Colonic mucosa (tissue), 4 donors: Measurements from ENCODE around the gene MAP3K10. TPM values are rescaled to one million over a fixed set of nuclear protein-coding genes. Genes with fewer than 3 reads are reported as not detected.

Experiments
- DNase-seq: peaks from one replicate; pipeline ENCODE4 v3.0.0-alpha.2; 2020
- H3K27ac ChIP-seq: fragments of 200-600 bp; one replicate; pipeline ENCODE4 v1.8.0; 2021
- H3K27me3 ChIP-seq: fragments of 200-600 bp; one replicate; pipeline ENCODE4 v1.8.0; 2021
- H3K36me3 ChIP-seq: fragments of 200-600 bp; one replicate; pipeline ENCODE4 v1.8.0; 2021
- H3K4me1 ChIP-seq: fragments of 200-600 bp; one replicate; pipeline ENCODE4 v1.8.0; 2021; ENCODE audit warnings: mild to moderate bottlenecking
- H3K4me3 ChIP-seq: fragments of 200-600 bp; one replicate; pipeline ENCODE4 v1.8.0; 2021
- H3K9ac ChIP-seq, 2 donors: one replicate each; pipeline ENCODE4 v1.7.0; 2013; ENCODE audit warnings: control low read depth in 2 of 2, low read depth in 2 of 2, low read length in 2 of 2
- H3K9me3 ChIP-seq: fragments of 200-600 bp; one replicate; pipeline ENCODE4 v1.8.0; 2021
- intact Hi-C: fragments of 100-400 bp; cut with DNase I; formaldehyde crosslinking; loops from one replicate; pipeline ENCODE4 v1.14.1; 2022
- total RNA-seq, 2 donors: library from RNA; stranded (reverse); fragmentation: NEBNext Ultra II Directional in 1 of 2; extraction: Animal tissue kit (Norgen Biotek cat#: 25700) in 1 of 2; gene quantifications; one replicate each; pipeline ENCODE4 v1.2.1, GENCODE V29; 2021
- TF ChIP-seq, protein P1 (sequence below): fragments of 200-600 bp; IDR thresholded peaks from one replicate; pipeline ENCODE4 v1.8.0; 2022; ENCODE audit warnings: antibody characterized with exemption, mild to moderate bottlenecking
- donor health status: healthy.
- donor health status: DM: no; HTN: no; CAD: no.
- donor health status: DM: no; HTN: no; CAD: no.

Gene MAP3K10
- total RNA-seq, 2 donors from 2014 or later = 9.1 to 10.9 TPM

DNA sequence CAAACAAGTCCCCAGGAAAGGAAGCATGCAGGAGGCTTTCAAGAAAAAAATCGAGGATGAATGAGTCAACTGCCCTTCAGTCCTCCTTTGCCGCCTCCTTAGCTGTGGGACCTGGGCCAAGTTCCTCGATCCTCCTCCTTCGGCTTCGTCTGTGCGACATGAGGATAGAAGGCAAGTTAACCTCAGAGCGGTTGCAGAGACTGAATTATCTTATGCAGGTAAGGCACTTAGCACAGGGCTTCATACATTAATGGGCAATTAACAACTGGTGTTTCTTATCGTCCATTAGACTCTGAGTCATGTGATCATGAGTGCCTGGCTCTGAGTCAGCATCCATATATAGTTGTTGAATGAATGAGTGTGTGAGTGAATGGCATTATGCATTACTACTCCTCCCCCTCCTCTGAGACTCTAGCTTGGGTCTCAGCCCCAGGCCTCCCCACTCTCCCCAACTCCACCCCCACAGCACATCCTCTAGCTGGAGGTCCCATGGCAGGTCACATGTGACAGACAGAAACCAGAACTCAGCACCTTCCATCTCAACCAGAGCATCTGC lies 28.6 kb downstream of the MAP3K10 start:
- H3K9ac ChIP-seq = no peak overlapping the region
- peaks cover 35% of the 10 kb centered on the region for H3K27me3 ChIP-seq
- no peak overlapping the region for H3K4me3 ChIP-seq
- no peak for DNase-seq
- TF ChIP-seq, protein P1, sequence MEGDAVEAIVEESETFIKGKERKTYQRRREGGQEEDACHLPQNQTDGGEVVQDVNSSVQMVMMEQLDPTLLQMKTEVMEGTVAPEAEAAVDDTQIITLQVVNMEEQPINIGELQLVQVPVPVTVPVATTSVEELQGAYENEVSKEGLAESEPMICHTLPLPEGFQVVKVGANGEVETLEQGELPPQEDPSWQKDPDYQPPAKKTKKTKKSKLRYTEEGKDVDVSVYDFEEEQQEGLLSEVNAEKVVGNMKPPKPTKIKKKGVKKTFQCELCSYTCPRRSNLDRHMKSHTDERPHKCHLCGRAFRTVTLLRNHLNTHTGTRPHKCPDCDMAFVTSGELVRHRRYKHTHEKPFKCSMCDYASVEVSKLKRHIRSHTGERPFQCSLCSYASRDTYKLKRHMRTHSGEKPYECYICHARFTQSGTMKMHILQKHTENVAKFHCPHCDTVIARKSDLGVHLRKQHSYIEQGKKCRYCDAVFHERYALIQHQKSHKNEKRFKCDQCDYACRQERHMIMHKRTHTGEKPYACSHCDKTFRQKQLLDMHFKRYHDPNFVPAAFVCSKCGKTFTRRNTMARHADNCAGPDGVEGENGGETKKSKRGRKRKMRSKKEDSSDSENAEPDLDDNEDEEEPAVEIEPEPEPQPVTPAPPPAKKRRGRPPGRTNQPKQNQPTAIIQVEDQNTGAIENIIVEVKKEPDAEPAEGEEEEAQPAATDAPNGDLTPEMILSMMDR = no peak
- H3K4me1 ChIP-seq = no peaks in the 10 kb centered on the region
- H3K27ac ChIP-seq = no peak overlapping the region
- no peaks in the 10 kb centered on the region for H3K36me3 ChIP-seq
- no peaks in the 10 kb centered on the region for H3K9me3 ChIP-seq
- intact Hi-C loops = loop anchor here (5.0 kb wide), 1 partner anchor 82 kb away; no protein-coding TSS in a partner anchor

GRCh38 chr19:40220674-40221073 lies 29.4 kb downstream of the MAP3K10 start:
- DNase-seq = no peak
- Histone ChIP-seq H3K4me1 (no peaks in the 10 kb centered on the region), H3K27me3 (peaks cover 44% of the 10 kb centered on the region), H3K4me3 (no peak overlapping the region), H3K27ac (no peak overlapping the region), H3K36me3 (no peaks in the 10 kb centered on the region), H3K9me3 (no peaks in the 10 kb centered on the region), H3K9ac (no peak overlapping the region)
- TF ChIP-seq, protein P1 = no peak
- intact Hi-C loops = loop anchor here (5.0 kb wide), 1 partner anchor 83 kb away; no protein-coding TSS in a partner anchor

DNA sequence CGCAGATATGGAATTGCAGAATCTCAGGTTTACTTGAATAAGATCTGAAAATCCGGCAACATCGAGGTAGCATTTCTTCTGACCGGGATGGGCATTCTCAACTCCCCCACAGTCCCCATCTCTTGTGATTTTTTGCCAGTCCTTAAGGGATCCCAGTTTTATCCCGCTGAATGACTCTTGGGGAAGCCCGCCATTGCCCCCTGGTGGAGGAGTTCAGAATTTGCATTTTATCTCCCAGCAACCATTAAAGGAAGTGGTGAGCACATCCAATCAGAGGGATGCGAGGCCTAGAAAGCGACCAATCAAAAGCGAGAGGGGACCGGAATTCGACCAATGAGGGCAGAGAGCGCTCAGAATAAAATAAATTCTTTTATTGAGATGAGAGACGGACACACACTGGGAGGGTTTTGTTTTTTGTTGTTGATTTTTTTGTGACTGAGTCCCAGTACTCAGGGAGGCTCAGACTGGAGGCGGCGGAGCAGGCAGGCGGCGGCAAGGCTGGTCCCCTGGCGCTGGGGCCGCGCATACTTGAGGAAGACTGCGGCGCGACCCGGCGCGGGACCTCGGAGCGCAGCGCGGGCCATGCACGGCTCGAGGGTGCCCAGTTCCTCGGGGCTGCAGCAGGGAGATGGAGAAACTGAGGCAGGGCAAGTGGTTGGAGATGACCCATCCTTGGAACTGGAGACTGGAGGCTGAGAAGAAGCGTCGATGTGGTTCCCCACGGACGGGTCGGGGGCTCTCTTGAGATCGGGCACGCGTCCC lies 30.8 kb downstream of the MAP3K10 start:
- Histone ChIP-seq H3K4me1 (peaks cover 10% of the 10 kb centered on the region), H3K9me3 (no peaks in the 10 kb centered on the region), H3K27ac (no peak overlapping the region), H3K36me3 (no peaks in the 10 kb centered on the region), H3K9ac (no peak overlapping the region), H3K4me3 (no peak overlapping the region), H3K27me3 (peaks cover 53% of the 10 kb centered on the region)
- TF ChIP-seq, protein P1 = peak; percentile 88
- DNase-seq = peak; percentile 78
- intact Hi-C loops = loop anchor here (5.0 kb wide), 1 partner anchor 85 kb away; no protein-coding TSS in a partner anchor

GRCh38 chr19:40223135-40223822 lies 32.1 kb downstream of the MAP3K10 start:
- TF ChIP-seq, protein P1 = no peak
- H3K27me3 ChIP-seq = peaks cover 50% of the 10 kb centered on the region
- no peak overlapping the region for H3K27ac ChIP-seq
- intact Hi-C loops = loop anchor here (5.0 kb wide), 1 partner anchor 86 kb away; no protein-coding TSS in a partner anchor
- H3K9me3 ChIP-seq = no peaks in the 10 kb centered on the region
- peak; percentile 76 for DNase-seq
- no peak overlapping the region for H3K9ac ChIP-seq
- H3K36me3 ChIP-seq = no peaks in the 10 kb centered on the region
- peaks cover 10% of the 10 kb centered on the region for H3K4me1 ChIP-seq
- H3K4me3 ChIP-seq = no peak overlapping the region

DNA sequence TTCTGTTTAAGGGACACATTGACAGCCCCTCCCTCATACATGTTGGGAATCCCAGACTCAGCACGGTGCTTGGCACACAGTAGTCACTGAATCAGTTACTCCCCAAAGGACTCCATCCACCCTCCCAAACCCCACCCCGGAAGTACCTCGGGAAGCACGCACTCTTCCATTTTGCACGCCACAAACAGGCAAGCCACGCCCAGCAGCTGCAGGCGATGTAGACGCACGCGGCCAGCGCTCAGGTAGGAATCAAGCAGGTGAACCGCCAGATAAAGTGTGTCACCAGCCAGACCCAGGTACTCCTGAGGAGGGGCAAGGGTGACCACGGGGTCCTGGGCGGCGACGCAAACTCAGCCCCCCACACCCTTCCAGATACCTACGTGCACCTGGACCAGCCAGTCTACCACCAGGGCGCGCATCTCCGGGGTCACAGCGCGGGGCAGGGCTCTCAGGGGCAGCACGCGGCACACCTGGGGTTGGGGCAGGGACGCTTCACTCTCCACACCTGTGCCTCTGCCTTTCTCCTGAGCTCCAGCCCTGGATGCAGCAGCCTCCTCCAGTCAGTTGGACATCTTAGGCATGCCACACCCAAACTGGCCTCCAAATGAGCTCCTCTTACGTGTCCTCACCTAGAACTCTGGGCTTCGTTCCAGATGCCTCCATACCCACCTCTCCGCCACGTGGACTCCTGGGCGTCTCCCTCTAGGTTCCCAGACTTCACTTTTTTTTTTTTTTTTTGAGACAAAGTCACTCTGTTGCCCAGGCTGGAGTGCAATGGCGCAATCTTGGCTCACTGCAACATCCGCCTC lies 33.3 kb downstream of the MAP3K10 start:
- intact Hi-C loops = loop anchor here (5.0 kb wide), 1 partner anchor 87 kb away; no protein-coding TSS in a partner anchor
- DNase-seq = no peak

More for the DNA sequence above, 33.3 kb downstream of the MAP3K10 start:
- no peaks in the 10 kb centered on the region for H3K9me3 ChIP-seq
- H3K4me1 ChIP-seq = peaks cover 10% of the 10 kb centered on the region
- H3K27me3 ChIP-seq = peaks cover 44% of the 10 kb centered on the region
- no peak overlapping the region for H3K9ac ChIP-seq
- H3K27ac ChIP-seq = no peak overlapping the region
- no peak overlapping the region for H3K4me3 ChIP-seq
- TF ChIP-seq, protein P1 = no peak
- H3K36me3 ChIP-seq = no peaks in the 10 kb centered on the region
